Spleen (tissue), 11 donors: ENCODE measurements around the gene NIPAL3. TPM values are rescaled to one million over a fixed set of nuclear protein-coding genes. Genes with fewer than 3 reads are reported as not detected.
"Not testable (repeated sequence)": the region's sequence is repeated elsewhere in the genome, so short reads cannot be mapped to it uniquely, and the experiment has no call there.

Experiments used
- DNase-seq: peaks from one replicate; pipeline ENCODE4 v3.0.0-alpha.2; 2020
- H3K27ac ChIP-seq, 8 donors: fragments of 200-600 bp; sonication (generic) in 7 of 8; 1 replicate in 4 of 8; 2 replicates in 4 of 8; pipeline versions ENCODE4 v1.5.0 to v1.8.0; 2016 to 2021; ENCODE audit warnings: inconsistent platforms in 4 of 8, mild to moderate bottlenecking in 4 of 8, moderate library complexity in 1 of 8
- H3K27me3 ChIP-seq, 7 donors: fragments of 200-600 bp; sonication (generic) in 6 of 7; replicated peaks in 1 of 7; 1 replicate in 4 of 7; 2 replicates in 3 of 7; pipeline versions ENCODE4 v1.5.0 to v1.8.0; 2016 to 2021; ENCODE audit warnings: inconsistent platforms in 3 of 7, mild to moderate bottlenecking in 1 of 7
- H3K36me3 ChIP-seq, 6 donors: fragments of 200-600 bp; sonication (generic) in 5 of 6; 1 replicate in 4 of 6; 2 replicates in 2 of 6; pipeline versions ENCODE4 v1.5.0 to v1.8.0; 2016 to 2021; ENCODE audit warnings: inconsistent platforms in 2 of 6
- H3K4me1 ChIP-seq, 6 donors: fragments of 200-600 bp; sonication (generic) in 5 of 6; 1 replicate in 3 of 6; 2 replicates in 3 of 6; pipeline versions ENCODE4 v1.5.0 to v1.8.0; 2016 to 2021; ENCODE audit warnings: inconsistent platforms in 3 of 6
- H3K4me3 ChIP-seq, 8 donors: fragments of 200-600 bp; sonication (generic) in 7 of 8; 1 replicate in 4 of 8; 2 replicates in 4 of 8; pipeline versions ENCODE4 v1.5.0 to v1.8.0; 2016 to 2021; ENCODE audit warnings: inconsistent platforms in 4 of 8, mild to moderate bottlenecking in 4 of 8, moderate library complexity in 2 of 8
- H3K9me3 ChIP-seq, 8 donors: fragments of 200-600 bp; sonication (generic) in 7 of 8; 1 replicate in 4 of 8; 2 replicates in 4 of 8; pipeline versions ENCODE4 v1.5.0 to v1.8.0; 2016 to 2021; ENCODE audit warnings: inconsistent platforms in 4 of 8
- CTCF ChIP-seq, 11 experiments: fragments of 200-600 bp in 7 of 11; fragments of 450-650 bp in 4 of 11; sonication (generic) in 4 of 11; IDR thresholded peaks in 8 of 11; conservative IDR thresholded peaks in 3 of 11; 1 replicate in 7 of 11; 2 replicates in 4 of 11; pipeline versions ENCODE4 v1.4.0 to v1.8.0; 2016 to 2021; ENCODE audit warnings: antibody characterized with exemption in 11 of 11, inconsistent platforms in 4 of 11, mild to moderate bottlenecking in 1 of 11
- POLR2A ChIP-seq, 3 donors: fragments of 450-650 bp; IDR thresholded peaks; one replicate each; pipeline ENCODE4 v1.5.1; 2017; ENCODE audit warnings: antibody characterized with exemption in 3 of 3, mild to moderate bottlenecking in 1 of 3
- POLR2AphosphoS5 ChIP-seq, 3 donors: sonication (generic); formaldehyde crosslinking; IDR thresholded peaks; one replicate each; pipeline ENCODE4 v1.5.1; 2017; ENCODE audit warnings: antibody characterized with exemption in 3 of 3
- WGBS, 5 donors: extraction: QIAGEN DNeasy Blood & Tissue Kit in 3 of 5; methylation state at CpG; one replicate each; pipeline versions ENCODE4 v1.1.5 to v1.1.7; 2013 to 2018; 5-methylcytosine and 5-hydroxymethylcytosine counted together
- intact Hi-C: fragments of 100-400 bp; cut with DNase I; formaldehyde crosslinking; loops from one replicate; pipeline ENCODE4 v1.15.0; 2023; ENCODE audit warnings: low total_unique reads
- polyA plus RNA-seq, 3 donors: library from polyadenylated mRNA; stranded (reverse); fragments of 200-250 nt; gene quantifications; one replicate each; pipeline ENCODE4 v1.2.1, GENCODE V29; 2013
- total RNA-seq, 7 donors: library from RNA; depleted of rRNA in 3 of 7; stranded (reverse); fragments of >200 nt in 3 of 7; fragmentation: NEBNext Ultra II Directional in 4 of 7; extraction: Animal tissue kit (Norgen Biotek cat#: 25700) in 4 of 7; gene quantifications; one replicate each; pipeline versions ENCODE4 v1.1.0 to v1.2.1, GENCODE V29; 2016 to 2021
- donor health status: healthy with polysubstance abuse.
- donor health status: DM: no; HTN: no; CAD: no; lungs with moderate emphysema.
- donor health status: DM: no; HTN: no; CAD: no.
- donor health status: Bipolar disorder and iron deficiency.
- donor health status: healthy.
- donor health status: DM: no; HTN: no; CAD: no.
- donor health status: DM: yes; HTN: yes; CAD: no.

NIPAL3 gene
- total and polyA plus RNA-seq, 10 donors: 5.3 to 49.2 (median 24.7) TPM

DNA sequence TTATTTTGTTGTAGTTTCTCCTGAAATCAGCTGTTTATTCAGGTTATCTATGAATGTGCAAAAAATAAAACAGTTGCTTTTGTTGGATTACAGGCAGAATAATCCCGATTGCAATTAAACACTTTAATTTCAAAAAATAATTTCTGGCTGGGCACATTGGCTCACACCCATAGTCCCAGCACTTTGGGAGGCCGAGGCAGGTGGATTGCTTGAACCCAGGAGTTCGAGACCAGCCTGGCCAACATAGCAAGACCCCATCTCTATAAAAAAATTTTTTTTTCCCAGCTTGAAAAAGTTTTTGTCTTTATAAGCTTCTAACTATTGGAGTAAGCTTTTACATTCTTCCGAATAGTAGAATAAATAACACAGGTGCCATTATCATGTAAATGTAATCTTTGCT lies 102.3 kb downstream of the NIPAL3 start:
- Histone ChIP-seq H3K27me3 (no peaks in the 10 kb centered on the region), H3K27ac (no peak overlapping the region), H3K4me3 (no peak overlapping the region), H3K36me3 (peaks cover 0 to 33% (median 2%) of the 10 kb centered on the region in 6 donors), H3K4me1 (peaks cover 0 to 6% (median 0%) of the 10 kb centered on the region in 6 donors), H3K9me3 (no peaks in the 10 kb centered on the region)
- DNase-seq: no peak
- intact Hi-C loops: no loop called here
- 83 to 95% (median 92%) methylated on average over 4 of the region's 4 CpGs for WGBS, 5 donors
- TF ChIP-seq POLR2AphosphoS5 (IDR thresholded peaks at IDR 0.05) (no peak), POLR2A (IDR thresholded peaks at IDR 0.05) (no peak), CTCF (IDR thresholded peaks at IDR 0.05 in 8 of 11, conservative IDR thresholded peaks at IDR 0.05 in 3 of 11) (no peak)

DNA sequence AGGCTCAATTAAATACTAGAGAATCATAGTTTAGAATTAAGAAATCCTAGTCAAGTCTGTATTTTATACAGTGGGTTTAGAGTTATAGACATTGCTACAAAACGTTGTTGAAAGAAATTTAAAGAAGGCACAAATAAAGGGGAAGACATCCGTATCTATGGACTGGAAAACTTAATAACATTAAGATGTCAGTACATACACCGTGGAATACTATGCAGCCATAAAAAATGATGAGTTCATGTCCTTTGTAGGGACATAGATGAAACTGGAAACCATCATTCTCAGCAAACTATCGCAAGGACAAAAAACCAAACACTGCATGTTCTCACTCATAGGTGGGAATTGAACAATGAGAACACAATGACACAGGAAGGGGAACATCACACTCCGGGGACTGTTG lies 104.7 kb downstream of the NIPAL3 start:
- DNase-seq, intact Hi-C loops: not testable (repeated sequence)
- WGBS, 5 donors: 89 to 94% (median 92%) methylated on average over 5 of the region's 5 CpGs

More for the DNA sequence above, 104.7 kb downstream of the NIPAL3 start:
- not testable (repeated sequence) for H3K9me3 ChIP-seq, H3K27me3 ChIP-seq, H3K27ac ChIP-seq, H3K4me3 ChIP-seq, H3K4me1 ChIP-seq
- H3K36me3 ChIP-seq: peaks cover 0 to 24% (median 2%) of the 10 kb centered on the region in 6 donors

Other genes starting within 250 kb of the NIPAL3 start
- gene IFNLR1, start 228.5 kb upstream of the NIPAL3 start, total RNA-seq: 1 to 10 TPM; 3.3 to 8.9 (median 3.9) TPM
- 1 to 10 TPM; 1.7 to 3.3 (median 3.1) TPM for gene IFNLR1, start 228.5 kb upstream of the NIPAL3 start, polyA plus RNA-seq
- gene GRHL3, start 96.4 kb upstream of the NIPAL3 start, total RNA-seq: not detected
- under 1 TPM in 2 of 3 donors, not detected in 1; 0.04 to 0.06 TPM for gene GRHL3, start 96.4 kb upstream of the NIPAL3 start, polyA plus RNA-seq
- 1 to 10 TPM; 1.5 to 5.8 (median 5.1) TPM for gene STPG1, start 2.0 kb upstream of the NIPAL3 start, total RNA-seq
- gene STPG1, start 2.0 kb upstream of the NIPAL3 start, polyA plus RNA-seq: 1 to 10 TPM; 1.8 to 3.0 (median 2.3) TPM
- 10 to 100 TPM; 14.4 to 21.7 (median 17.9) TPM for gene RCAN3, start 87.0 kb downstream of the NIPAL3 start, total RNA-seq
- gene RCAN3, start 87.0 kb downstream of the NIPAL3 start, polyA plus RNA-seq: 1 to 10 TPM; 6.1 to 7.2 (median 6.4) TPM
- gene NCMAP, start 140.3 kb downstream of the NIPAL3 start, total RNA-seq: under 1 TPM in 3 of 7 donors, not detected in 4; 0.09 to 0.22 (median 0.20) TPM
- gene NCMAP, start 140.3 kb downstream of the NIPAL3 start, polyA plus RNA-seq: under 1 TPM in 2 of 3 donors, not detected in 1; 0.03 to 0.10 TPM
- gene SRRM1, start 227.5 kb downstream of the NIPAL3 start, total RNA-seq: 100 to 1,000 TPM; 129 to 169 (median 150) TPM
- gene SRRM1, start 227.5 kb downstream of the NIPAL3 start, polyA plus RNA-seq: 10 to 100 TPM; 25.6 to 42.2 (median 41.8) TPM